22Rv1 (cell line): ENCODE data around the gene NEURL1B.

Experiments used
- ZFX ChIP-seq: fragments of 450-650 bp; IDR thresholded peaks from 2 replicates; pipeline ENCODE4 v1.6.1; 2017; ENCODE audit warnings: antibody characterized with exemption, borderline replicate concordance
- TF ChIP-seq, protein P1 (sequence below): fragments of 450-650 bp; IDR thresholded peaks from 2 replicates; pipeline ENCODE4 v1.5.1; 2017; ENCODE audit warnings: mild to moderate bottlenecking

GRCh38 chr5:172634106-172634899 lies 6.8 kb upstream of the NEURL1B start:
- TF ChIP-seq, protein P1, sequence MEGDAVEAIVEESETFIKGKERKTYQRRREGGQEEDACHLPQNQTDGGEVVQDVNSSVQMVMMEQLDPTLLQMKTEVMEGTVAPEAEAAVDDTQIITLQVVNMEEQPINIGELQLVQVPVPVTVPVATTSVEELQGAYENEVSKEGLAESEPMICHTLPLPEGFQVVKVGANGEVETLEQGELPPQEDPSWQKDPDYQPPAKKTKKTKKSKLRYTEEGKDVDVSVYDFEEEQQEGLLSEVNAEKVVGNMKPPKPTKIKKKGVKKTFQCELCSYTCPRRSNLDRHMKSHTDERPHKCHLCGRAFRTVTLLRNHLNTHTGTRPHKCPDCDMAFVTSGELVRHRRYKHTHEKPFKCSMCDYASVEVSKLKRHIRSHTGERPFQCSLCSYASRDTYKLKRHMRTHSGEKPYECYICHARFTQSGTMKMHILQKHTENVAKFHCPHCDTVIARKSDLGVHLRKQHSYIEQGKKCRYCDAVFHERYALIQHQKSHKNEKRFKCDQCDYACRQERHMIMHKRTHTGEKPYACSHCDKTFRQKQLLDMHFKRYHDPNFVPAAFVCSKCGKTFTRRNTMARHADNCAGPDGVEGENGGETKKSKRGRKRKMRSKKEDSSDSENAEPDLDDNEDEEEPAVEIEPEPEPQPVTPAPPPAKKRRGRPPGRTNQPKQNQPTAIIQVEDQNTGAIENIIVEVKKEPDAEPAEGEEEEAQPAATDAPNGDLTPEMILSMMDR: no peak
- no peak for TF ChIP-seq ZFX
